K562 (cell line): ENCODE results near the gene DNAJC8. TPM values are rescaled to one million over a fixed set of nuclear protein-coding genes. Genes with fewer than 3 reads are reported as not detected.

ENCODE experiments used
- CTCF ChIP-seq, 3 experiments: IDR thresholded peaks in 2 of 3; conservative IDR thresholded peaks in 1 of 3; 2 replicates each; pipeline ENCODE4 v1.5.1; 2011 to 2012; ENCODE audit warnings: low read length in 3 of 3, mild to moderate bottlenecking in 3 of 3, control low read depth in 2 of 3, improper control_type of control experiment in 1 of 3, inconsistent platforms in 1 of 3, low read depth in 1 of 3, mixed read lengths in 1 of 3, moderate library complexity in 1 of 3; ENCODE audit not compliant: insufficient read depth in 2 of 3
- POLR2AphosphoS5 ChIP-seq: IDR thresholded peaks from 2 replicates; pipeline ENCODE4 v1.6.1; 2011; ENCODE audit warnings: mild to moderate bottlenecking, low read depth, low read length, moderate library complexity; ENCODE audit not compliant: control insufficient read depth, insufficient read depth
- RBFOX2 ChIP-seq: fragments of 200-400 bp; formaldehyde crosslinking; IDR thresholded peaks from 2 replicates; pipeline ENCODE4 v1.6.1; 2017; ENCODE audit warnings: low read depth, mild to moderate bottlenecking, low read length, moderate library complexity
- USF1 ChIP-seq: sonication (generic); formaldehyde crosslinking; IDR thresholded peaks from 2 replicates; pipeline ENCODE4 v1.9.0; 2022; ENCODE audit warnings: mild to moderate bottlenecking, missing genetic modification reagents
- ZBTB43 ChIP-seq: sonication (generic); formaldehyde crosslinking; IDR thresholded peaks from 2 replicates; pipeline ENCODE4 v1.8.0; 2023; ENCODE audit warnings: mild to moderate bottlenecking, missing genetic modification reagents
- ZBTB7A ChIP-seq: IDR thresholded peaks from 2 replicates; pipeline ENCODE4 v1.6.1; 2011; ENCODE audit warnings: low read depth, mild to moderate bottlenecking, low read length, moderate library complexity, borderline replicate concordance; ENCODE audit not compliant: control insufficient read depth
- polyA plus RNA-seq, 8 experiments: library from polyadenylated mRNA; depleted of rRNA in 4 of 8; stranded (reverse) in 5 of 8; unstranded in 3 of 8; fragments of >200 nt; fragmentation: Nextera tagmentation in 2 of 8; fragmentation: Illumina TruSeq in 1 of 8; extraction: Ambion mirVana in 2 of 8; extraction: Trizol in 1 of 8; gene quantifications; 2 replicates each; pipeline versions ENCODE4 v1.2.1 to v1.2.3, GENCODE V29; 2011 to 2014; ENCODE audit warnings: inconsistent platforms in 1 of 8, missing spikeins in 1 of 8
- total RNA-seq, 7 experiments: library from RNA; depleted of rRNA in 6 of 7; stranded (reverse); fragments of >200 nt in 6 of 7; fragmentation: Illumina TruSeq in 2 of 7; extraction: Trizol in 2 of 7; gene quantifications; 2 replicates each; pipeline versions ENCODE4 v1.2.1 to v1.2.3, GENCODE V29; 2011 to 2021; ENCODE audit warnings: low replicate concordance in 1 of 7
- TF ChIP-seq, protein P1 (sequence below): fragments of 450-650 bp; IDR thresholded peaks from 2 replicates; pipeline ENCODE4 v1.6.1; 2016; ENCODE audit warnings: mild to moderate bottlenecking, moderate library complexity
- TF ChIP-seq, protein P2 (sequence below): fragments of 450-650 bp; IDR thresholded peaks from 2 replicates; pipeline ENCODE4 v1.6.1; 2014; ENCODE audit warnings: low read depth, mild to moderate bottlenecking, moderate library complexity, borderline replicate concordance

DNAJC8 gene
- total and polyA plus RNA-seq, 9 of the 15 experiments (the other 6 are each of a cell fraction or from before 2014, with no cell fraction given): 143 to 508 (median 209) TPM

DNA sequence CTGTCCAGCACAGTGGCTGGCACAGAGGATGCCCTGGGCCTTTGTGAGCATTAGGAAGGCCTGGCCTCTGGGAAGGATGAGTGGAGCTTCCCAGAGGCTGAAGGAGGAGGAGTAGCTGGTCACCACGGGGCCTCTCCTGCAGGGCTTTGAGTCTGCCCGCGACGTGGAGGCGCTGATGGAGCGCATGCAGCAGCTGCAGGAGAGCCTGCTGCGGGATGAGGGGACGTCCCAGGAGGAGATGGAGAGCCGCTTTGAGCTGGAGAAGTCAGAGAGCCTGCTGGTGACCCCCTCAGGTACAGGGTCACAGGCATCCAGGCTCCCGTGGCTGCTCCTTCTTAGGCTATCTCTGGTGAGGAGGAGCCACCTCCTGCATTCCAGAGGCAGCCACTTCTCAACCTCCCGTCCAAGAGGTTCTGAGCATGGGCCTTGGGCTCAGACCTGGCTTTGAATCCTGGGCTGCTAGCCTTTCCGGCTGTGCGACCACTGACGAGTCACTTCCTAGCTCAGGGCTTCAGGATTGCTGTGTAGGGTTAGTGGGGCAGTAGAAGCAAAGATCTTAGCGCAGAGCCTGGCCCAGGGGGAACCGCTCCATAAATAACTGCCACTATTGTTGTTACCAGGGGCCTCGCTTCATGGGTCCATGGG, 40.5 kb upstream of the DNAJC8 start (continued):
- TF ChIP-seq, protein P1, sequence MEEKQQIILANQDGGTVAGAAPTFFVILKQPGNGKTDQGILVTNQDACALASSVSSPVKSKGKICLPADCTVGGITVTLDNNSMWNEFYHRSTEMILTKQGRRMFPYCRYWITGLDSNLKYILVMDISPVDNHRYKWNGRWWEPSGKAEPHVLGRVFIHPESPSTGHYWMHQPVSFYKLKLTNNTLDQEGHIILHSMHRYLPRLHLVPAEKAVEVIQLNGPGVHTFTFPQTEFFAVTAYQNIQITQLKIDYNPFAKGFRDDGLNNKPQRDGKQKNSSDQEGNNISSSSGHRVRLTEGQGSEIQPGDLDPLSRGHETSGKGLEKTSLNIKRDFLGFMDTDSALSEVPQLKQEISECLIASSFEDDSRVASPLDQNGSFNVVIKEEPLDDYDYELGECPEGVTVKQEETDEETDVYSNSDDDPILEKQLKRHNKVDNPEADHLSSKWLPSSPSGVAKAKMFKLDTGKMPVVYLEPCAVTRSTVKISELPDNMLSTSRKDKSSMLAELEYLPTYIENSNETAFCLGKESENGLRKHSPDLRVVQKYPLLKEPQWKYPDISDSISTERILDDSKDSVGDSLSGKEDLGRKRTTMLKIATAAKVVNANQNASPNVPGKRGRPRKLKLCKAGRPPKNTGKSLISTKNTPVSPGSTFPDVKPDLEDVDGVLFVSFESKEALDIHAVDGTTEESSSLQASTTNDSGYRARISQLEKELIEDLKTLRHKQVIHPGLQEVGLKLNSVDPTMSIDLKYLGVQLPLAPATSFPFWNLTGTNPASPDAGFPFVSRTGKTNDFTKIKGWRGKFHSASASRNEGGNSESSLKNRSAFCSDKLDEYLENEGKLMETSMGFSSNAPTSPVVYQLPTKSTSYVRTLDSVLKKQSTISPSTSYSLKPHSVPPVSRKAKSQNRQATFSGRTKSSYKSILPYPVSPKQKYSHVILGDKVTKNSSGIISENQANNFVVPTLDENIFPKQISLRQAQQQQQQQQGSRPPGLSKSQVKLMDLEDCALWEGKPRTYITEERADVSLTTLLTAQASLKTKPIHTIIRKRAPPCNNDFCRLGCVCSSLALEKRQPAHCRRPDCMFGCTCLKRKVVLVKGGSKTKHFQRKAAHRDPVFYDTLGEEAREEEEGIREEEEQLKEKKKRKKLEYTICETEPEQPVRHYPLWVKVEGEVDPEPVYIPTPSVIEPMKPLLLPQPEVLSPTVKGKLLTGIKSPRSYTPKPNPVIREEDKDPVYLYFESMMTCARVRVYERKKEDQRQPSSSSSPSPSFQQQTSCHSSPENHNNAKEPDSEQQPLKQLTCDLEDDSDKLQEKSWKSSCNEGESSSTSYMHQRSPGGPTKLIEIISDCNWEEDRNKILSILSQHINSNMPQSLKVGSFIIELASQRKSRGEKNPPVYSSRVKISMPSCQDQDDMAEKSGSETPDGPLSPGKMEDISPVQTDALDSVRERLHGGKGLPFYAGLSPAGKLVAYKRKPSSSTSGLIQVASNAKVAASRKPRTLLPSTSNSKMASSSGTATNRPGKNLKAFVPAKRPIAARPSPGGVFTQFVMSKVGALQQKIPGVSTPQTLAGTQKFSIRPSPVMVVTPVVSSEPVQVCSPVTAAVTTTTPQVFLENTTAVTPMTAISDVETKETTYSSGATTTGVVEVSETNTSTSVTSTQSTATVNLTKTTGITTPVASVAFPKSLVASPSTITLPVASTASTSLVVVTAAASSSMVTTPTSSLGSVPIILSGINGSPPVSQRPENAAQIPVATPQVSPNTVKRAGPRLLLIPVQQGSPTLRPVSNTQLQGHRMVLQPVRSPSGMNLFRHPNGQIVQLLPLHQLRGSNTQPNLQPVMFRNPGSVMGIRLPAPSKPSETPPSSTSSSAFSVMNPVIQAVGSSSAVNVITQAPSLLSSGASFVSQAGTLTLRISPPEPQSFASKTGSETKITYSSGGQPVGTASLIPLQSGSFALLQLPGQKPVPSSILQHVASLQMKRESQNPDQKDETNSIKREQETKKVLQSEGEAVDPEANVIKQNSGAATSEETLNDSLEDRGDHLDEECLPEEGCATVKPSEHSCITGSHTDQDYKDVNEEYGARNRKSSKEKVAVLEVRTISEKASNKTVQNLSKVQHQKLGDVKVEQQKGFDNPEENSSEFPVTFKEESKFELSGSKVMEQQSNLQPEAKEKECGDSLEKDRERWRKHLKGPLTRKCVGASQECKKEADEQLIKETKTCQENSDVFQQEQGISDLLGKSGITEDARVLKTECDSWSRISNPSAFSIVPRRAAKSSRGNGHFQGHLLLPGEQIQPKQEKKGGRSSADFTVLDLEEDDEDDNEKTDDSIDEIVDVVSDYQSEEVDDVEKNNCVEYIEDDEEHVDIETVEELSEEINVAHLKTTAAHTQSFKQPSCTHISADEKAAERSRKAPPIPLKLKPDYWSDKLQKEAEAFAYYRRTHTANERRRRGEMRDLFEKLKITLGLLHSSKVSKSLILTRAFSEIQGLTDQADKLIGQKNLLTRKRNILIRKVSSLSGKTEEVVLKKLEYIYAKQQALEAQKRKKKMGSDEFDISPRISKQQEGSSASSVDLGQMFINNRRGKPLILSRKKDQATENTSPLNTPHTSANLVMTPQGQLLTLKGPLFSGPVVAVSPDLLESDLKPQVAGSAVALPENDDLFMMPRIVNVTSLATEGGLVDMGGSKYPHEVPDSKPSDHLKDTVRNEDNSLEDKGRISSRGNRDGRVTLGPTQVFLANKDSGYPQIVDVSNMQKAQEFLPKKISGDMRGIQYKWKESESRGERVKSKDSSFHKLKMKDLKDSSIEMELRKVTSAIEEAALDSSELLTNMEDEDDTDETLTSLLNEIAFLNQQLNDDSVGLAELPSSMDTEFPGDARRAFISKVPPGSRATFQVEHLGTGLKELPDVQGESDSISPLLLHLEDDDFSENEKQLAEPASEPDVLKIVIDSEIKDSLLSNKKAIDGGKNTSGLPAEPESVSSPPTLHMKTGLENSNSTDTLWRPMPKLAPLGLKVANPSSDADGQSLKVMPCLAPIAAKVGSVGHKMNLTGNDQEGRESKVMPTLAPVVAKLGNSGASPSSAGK: no peak
- TF ChIP-seq POLR2AphosphoS5: peak; percentile 16; the same call in 1 of the 2 replicates
- peak; percentile 70 for TF ChIP-seq RBFOX2
- TF ChIP-seq ZBTB43 (CRISPR knock-in tag): no peak
- TF ChIP-seq, protein P2, sequence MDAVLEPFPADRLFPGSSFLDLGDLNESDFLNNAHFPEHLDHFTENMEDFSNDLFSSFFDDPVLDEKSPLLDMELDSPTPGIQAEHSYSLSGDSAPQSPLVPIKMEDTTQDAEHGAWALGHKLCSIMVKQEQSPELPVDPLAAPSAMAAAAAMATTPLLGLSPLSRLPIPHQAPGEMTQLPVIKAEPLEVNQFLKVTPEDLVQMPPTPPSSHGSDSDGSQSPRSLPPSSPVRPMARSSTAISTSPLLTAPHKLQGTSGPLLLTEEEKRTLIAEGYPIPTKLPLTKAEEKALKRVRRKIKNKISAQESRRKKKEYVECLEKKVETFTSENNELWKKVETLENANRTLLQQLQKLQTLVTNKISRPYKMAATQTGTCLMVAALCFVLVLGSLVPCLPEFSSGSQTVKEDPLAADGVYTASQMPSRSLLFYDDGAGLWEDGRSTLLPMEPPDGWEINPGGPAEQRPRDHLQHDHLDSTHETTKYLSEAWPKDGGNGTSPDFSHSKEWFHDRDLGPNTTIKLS: no peak
- no peak for TF ChIP-seq ZBTB7A
- 0 out of 2 replicates have a peak, but pooled peaks have one; percentile 15 for TF ChIP-seq USF1 (CRISPR knock-in tag)
- TF ChIP-seq CTCF (IDR thresholded peaks at IDR 0.05 in 2 of 3, conservative IDR thresholded peaks at IDR 0.05 in 1 of 3; ENCODE audit: insufficient read depth in 2 of 3, low read depth in 1 of 3, low read length in 3 of 3): 0 out of 6 replicates have a peak, but pooled peaks of 1 of the 3 experiments have one; percentile 3
